C4-2B (cell line): ENCODE data around the gene WASHC4.

Experiments
- ZFX ChIP-seq: fragments of 450-650 bp; IDR thresholded peaks from 2 replicates; pipeline ENCODE4 v1.6.1; 2017
- TF ChIP-seq, protein P1 (sequence below): fragments of 450-650 bp; conservative IDR thresholded peaks from 2 replicates; pipeline ENCODE4 v1.5.1; 2017; ENCODE audit warnings: mild to moderate bottlenecking

DNA sequence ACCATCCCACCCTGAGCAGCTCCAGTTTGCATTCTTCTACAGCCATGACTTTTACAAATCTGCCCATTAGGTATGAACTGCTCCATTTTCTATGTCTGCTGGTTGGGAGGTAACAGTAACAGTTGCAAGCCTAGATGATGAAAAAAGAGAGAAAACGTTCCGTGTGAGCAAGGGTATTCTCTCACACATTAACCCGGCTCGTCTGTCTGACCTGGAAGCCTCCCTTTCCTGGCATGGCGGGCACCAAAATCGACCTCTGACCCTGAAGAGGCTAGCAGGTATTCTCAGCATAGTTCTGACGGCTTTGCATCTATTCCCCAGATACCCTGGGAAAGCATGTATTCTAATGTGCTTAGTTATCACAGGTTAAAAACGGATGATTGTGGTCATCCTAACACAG is 96.6 kb downstream of the WASHC4 start:
- TF ChIP-seq, protein P1, sequence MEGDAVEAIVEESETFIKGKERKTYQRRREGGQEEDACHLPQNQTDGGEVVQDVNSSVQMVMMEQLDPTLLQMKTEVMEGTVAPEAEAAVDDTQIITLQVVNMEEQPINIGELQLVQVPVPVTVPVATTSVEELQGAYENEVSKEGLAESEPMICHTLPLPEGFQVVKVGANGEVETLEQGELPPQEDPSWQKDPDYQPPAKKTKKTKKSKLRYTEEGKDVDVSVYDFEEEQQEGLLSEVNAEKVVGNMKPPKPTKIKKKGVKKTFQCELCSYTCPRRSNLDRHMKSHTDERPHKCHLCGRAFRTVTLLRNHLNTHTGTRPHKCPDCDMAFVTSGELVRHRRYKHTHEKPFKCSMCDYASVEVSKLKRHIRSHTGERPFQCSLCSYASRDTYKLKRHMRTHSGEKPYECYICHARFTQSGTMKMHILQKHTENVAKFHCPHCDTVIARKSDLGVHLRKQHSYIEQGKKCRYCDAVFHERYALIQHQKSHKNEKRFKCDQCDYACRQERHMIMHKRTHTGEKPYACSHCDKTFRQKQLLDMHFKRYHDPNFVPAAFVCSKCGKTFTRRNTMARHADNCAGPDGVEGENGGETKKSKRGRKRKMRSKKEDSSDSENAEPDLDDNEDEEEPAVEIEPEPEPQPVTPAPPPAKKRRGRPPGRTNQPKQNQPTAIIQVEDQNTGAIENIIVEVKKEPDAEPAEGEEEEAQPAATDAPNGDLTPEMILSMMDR: no peak
- TF ChIP-seq ZFX: no peak
